ENCODE results near the gene ZIM2. TPM values are rescaled to one million over a fixed set of nuclear protein-coding genes. Genes with fewer than 3 reads are reported as not detected.

Gene ZIM2
- total RNA-seq, 6 experiments from 2014 or later, result 0.22 to 1.8 TPM; not detected in 4

DNA sequence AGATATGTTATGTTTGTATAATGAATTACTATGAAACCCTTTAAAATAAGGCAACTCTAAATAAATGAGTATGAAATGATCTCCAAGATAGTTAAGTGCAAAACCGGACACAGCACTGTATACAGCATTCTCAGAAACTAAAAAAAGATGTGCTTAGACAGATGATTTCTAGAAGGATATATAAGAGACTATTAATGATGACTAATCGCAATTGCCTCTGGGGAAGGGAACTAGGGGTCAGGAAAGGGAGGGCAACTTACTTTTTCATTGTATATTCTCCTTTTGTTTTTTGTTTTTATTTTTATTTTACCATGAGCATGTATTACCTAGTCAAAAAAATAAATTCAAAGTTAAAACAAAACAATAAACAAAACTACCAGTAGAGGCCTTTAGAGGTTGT, 12.8 kb downstream of the ZIM2 start:
- no peak for ATAC-seq

DNA sequence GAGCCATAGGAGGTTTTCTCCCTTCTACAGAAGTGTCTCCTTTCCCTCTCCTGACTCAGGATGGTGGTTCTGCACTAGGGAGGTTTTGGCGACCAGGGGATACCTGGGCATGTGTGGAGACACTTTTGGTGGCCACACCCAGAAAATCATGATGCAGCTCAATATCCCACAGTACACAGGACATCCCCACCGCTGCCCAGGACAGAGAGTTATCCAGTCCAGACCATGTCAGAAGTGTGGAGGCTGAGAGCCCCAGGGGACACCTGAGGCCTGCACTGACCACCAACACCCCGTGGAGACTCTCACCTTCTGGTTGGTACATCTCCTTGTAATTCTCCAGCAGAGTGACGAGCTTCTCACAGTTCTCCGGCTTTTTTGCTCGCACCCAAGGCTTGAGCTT, 16.6 kb downstream of the ZIM2 start:
- no peak overlapping the region for H3K27ac ChIP-seq
- no peaks in the 10 kb centered on the region for H3K27me3 ChIP-seq
- ATAC-seq (no peak), DNase-seq (no peak)
- H3K36me3 ChIP-seq, result no peaks in the 10 kb centered on the region
- WGBS (ENCODE audit: insufficient coverage, low coverage, low lambda C conversion rate, missing lambda C conversion rate), result 85% methylated on average over 4 of the region's 6 CpGs
- H3K9me3 ChIP-seq, result no peaks in the 10 kb centered on the region
- no peak for TF ChIP-seq POLR2A (IDR thresholded peaks at IDR 0.05)
- TF ChIP-seq, protein P1, sequence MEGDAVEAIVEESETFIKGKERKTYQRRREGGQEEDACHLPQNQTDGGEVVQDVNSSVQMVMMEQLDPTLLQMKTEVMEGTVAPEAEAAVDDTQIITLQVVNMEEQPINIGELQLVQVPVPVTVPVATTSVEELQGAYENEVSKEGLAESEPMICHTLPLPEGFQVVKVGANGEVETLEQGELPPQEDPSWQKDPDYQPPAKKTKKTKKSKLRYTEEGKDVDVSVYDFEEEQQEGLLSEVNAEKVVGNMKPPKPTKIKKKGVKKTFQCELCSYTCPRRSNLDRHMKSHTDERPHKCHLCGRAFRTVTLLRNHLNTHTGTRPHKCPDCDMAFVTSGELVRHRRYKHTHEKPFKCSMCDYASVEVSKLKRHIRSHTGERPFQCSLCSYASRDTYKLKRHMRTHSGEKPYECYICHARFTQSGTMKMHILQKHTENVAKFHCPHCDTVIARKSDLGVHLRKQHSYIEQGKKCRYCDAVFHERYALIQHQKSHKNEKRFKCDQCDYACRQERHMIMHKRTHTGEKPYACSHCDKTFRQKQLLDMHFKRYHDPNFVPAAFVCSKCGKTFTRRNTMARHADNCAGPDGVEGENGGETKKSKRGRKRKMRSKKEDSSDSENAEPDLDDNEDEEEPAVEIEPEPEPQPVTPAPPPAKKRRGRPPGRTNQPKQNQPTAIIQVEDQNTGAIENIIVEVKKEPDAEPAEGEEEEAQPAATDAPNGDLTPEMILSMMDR (IDR thresholded peaks at IDR 0.05), result no peak
- intact Hi-C loops (cut with DNase I), result no loop called here
- H3K4me1 ChIP-seq, result no peaks in the 10 kb centered on the region
- H3K4me3 ChIP-seq, result no peak overlapping the region

More for the DNA sequence above, 12.8 kb downstream of the ZIM2 start:
- H3K4me3 ChIP-seq, result no peak overlapping the region
- TF ChIP-seq, protein P1 (IDR thresholded peaks at IDR 0.05), result no peak
- no peak for TF ChIP-seq POLR2A (IDR thresholded peaks at IDR 0.05)
- intact Hi-C loops (cut with DNase I), result no loop called here
- H3K4me1 ChIP-seq, result peaks cover 0 to 9% (median 0%) of the 10 kb centered on the region in 4 donors
- no peaks in the 10 kb centered on the region for H3K27me3 ChIP-seq
- WGBS (ENCODE audit: insufficient coverage, low coverage, low lambda C conversion rate, missing lambda C conversion rate), result 42% methylated on average over 2 of the region's 2 CpGs
- H3K9me3 ChIP-seq, result no peaks in the 10 kb centered on the region
- DNase-seq, result no peak
- no peaks in the 10 kb centered on the region for H3K36me3 ChIP-seq
- H3K27ac ChIP-seq, result no peak overlapping the region

DNA sequence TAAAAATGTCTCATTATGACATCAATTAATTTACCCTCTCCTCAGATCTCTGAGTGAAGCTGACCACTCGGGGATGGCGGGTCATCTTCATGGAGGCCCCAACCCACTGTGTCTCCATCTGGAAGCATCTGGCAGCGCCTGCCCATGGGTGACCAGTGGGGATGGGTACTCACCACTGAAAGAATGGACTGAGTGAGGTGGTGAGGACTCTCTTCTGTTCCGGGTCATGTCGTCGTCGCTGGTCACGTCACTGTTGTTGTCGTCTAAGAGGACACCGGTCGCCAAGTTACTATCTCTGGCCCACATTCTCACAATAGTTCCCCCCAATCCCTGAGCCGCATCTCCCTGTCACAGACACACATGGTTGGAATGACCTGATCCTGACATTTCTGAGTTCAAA, 17.1 kb downstream of the ZIM2 start:
- DNase-seq (no peak), ATAC-seq (no peak)
- no peak for TF ChIP-seq POLR2A (IDR thresholded peaks at IDR 0.05)
- TF ChIP-seq, protein P1 (IDR thresholded peaks at IDR 0.05), result no peak
- no peaks in the 10 kb centered on the region for H3K4me1 ChIP-seq
- no peak overlapping the region for H3K4me3 ChIP-seq
- H3K9me3 ChIP-seq, result no peaks in the 10 kb centered on the region
- no peaks in the 10 kb centered on the region for H3K27me3 ChIP-seq
- WGBS (ENCODE audit: insufficient coverage, low coverage, low lambda C conversion rate, missing lambda C conversion rate), result 81% methylated on average over 10 of the region's 12 CpGs
- intact Hi-C loops (cut with DNase I), result no loop called here
- peaks cover 0 to 1% (median 0%) of the 10 kb centered on the region in 4 donors for H3K36me3 ChIP-seq
- no peak overlapping the region for H3K27ac ChIP-seq

DNA sequence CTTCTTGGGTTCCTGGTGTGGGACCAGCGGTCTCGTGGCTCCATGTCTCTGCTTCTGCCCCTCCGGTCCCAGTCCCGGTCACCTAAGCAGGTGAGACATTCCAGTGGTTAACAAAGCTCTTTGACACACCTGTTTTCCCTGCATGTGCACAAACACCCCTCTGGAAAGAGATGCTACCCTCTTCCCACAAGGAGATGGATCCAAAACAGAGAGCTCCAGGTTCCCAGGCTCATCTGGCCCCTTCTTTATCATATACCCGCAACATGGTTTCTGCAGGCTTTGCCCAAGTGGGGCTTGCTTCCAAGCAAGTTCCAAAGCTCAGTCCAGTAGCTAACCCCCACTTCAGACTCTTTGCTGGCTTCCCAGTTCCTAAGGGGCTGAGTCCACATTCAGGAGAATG, 17.8 kb downstream of the ZIM2 start:
- H3K4me3 ChIP-seq, result no peak overlapping the region
- no peak for DNase-seq
- no peaks in the 10 kb centered on the region for H3K27me3 ChIP-seq
- 82% methylated on average over 3 of the region's 5 CpGs for WGBS (ENCODE audit: insufficient coverage, low coverage, low lambda C conversion rate, missing lambda C conversion rate)
- intact Hi-C loops (cut with DNase I), result no loop called here
- H3K27ac ChIP-seq, result no peak overlapping the region
- no peaks in the 10 kb centered on the region for H3K4me1 ChIP-seq
- H3K36me3 ChIP-seq, result peaks cover 0 to 4% (median 0%) of the 10 kb centered on the region in 4 donors
- no peak for ATAC-seq
- no peaks in the 10 kb centered on the region for H3K9me3 ChIP-seq
- TF ChIP-seq POLR2A (IDR thresholded peaks at IDR 0.05), result no peak
- TF ChIP-seq, protein P1 (IDR thresholded peaks at IDR 0.05), result no peak

DNA sequence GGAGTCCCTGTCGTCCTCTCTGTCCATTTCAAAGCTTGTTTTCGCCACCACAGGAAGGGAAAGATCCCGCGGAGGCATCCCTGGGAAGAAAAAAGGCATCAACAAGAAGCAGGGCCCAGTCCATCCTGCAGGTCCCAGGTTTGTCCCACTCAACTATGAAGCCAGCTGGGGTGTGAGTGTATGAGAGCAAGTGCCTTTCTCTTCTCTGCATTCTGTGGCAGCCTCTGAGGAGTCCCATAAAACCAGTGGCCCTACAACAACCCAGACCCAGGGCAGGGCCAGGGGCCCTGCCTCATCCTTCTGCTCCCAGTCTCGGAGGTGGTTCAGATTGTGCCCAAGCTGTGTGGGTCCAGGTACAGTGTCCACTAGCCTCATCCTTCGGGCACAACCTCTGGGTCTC, 18.9 kb downstream of the ZIM2 start:
- peaks cover 0 to 4% (median 0%) of the 10 kb centered on the region in 4 donors for H3K36me3 ChIP-seq

More for the DNA sequence above, 18.9 kb downstream of the ZIM2 start:
- no peak for ATAC-seq
- H3K27me3 ChIP-seq, result no peaks in the 10 kb centered on the region
- no peak overlapping the region for H3K27ac ChIP-seq
- intact Hi-C loops (cut with DNase I), result no loop called here
- no peak overlapping the region for H3K4me3 ChIP-seq
- WGBS (ENCODE audit: insufficient coverage, low coverage, low lambda C conversion rate, missing lambda C conversion rate), result no CpG with 5 or more reads among the region's 6 CpGs
- no peaks in the 10 kb centered on the region for H3K9me3 ChIP-seq
- DNase-seq, result no peak
- no peaks in the 10 kb centered on the region for H3K4me1 ChIP-seq
- TF ChIP-seq, protein P1 (IDR thresholded peaks at IDR 0.05), result no peak
- TF ChIP-seq POLR2A (IDR thresholded peaks at IDR 0.05), result no peak

Data from right lobe of liver (tissue), 6 donors.